C4-2B (cell line): ENCODE measurements around the gene TNFRSF11A.

ENCODE experiments used
- ZFX ChIP-seq: fragments of 450-650 bp; IDR thresholded peaks from 2 replicates; pipeline ENCODE4 v1.6.1; 2017
- TF ChIP-seq, protein P1 (sequence below): fragments of 450-650 bp; conservative IDR thresholded peaks from 2 replicates; pipeline ENCODE4 v1.5.1; 2017; ENCODE audit warnings: mild to moderate bottlenecking

DNA sequence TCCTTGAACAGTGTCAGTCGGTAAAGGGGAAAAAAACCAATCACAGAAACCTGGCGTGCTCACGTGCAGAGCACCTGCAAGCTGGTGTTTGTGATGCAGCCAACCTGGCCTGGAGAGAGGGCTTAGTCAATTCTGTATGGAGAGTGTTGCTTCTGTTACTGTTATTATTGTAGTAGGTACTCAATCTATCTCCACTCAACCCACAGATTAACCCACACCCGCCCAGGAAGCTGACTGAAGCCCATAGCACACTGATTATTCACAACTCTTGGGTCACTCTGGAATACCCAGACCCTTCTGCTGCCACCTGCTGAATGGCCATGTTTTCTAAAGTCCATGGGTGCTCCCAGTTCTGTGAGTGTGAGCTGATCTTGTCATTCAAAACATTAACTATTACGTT lies 53.9 kb downstream of the TNFRSF11A start:
- TF ChIP-seq, protein P1, sequence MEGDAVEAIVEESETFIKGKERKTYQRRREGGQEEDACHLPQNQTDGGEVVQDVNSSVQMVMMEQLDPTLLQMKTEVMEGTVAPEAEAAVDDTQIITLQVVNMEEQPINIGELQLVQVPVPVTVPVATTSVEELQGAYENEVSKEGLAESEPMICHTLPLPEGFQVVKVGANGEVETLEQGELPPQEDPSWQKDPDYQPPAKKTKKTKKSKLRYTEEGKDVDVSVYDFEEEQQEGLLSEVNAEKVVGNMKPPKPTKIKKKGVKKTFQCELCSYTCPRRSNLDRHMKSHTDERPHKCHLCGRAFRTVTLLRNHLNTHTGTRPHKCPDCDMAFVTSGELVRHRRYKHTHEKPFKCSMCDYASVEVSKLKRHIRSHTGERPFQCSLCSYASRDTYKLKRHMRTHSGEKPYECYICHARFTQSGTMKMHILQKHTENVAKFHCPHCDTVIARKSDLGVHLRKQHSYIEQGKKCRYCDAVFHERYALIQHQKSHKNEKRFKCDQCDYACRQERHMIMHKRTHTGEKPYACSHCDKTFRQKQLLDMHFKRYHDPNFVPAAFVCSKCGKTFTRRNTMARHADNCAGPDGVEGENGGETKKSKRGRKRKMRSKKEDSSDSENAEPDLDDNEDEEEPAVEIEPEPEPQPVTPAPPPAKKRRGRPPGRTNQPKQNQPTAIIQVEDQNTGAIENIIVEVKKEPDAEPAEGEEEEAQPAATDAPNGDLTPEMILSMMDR = no peak
- no peak for TF ChIP-seq ZFX
